Bronchial epithelial cell (primary cell): Measurements from ENCODE around the gene TUBB6. TPM values are rescaled to one million over a fixed set of nuclear protein-coding genes. Genes with fewer than 3 reads are reported as not detected.

Experiments
- DNase-seq: peaks from one replicate; pipeline ENCODE4 v3.0.0-alpha.2; 2010; ENCODE audit warnings: low read depth
- FAIRE-seq: peaks from 2 replicates; lab custom pipeline; 2011; peaks lifted over from hg19 to GRCh38; lab: Jason Lieb, UNC
- H3K27me3 ChIP-seq: 2 replicates; pipeline ENCODE4 v1.5.1; 2011; ENCODE audit warnings: low read length; ENCODE audit not compliant: control insufficient read depth, insufficient read depth
- H3K36me3 ChIP-seq: 2 replicates; pipeline ENCODE4 v1.5.1; 2011; ENCODE audit warnings: low read length; ENCODE audit not compliant: control insufficient read depth, insufficient read depth
- H3K4me3 ChIP-seq: 2 replicates; pipeline ENCODE4 v1.5.1; 2011; ENCODE audit warnings: mild to moderate bottlenecking, low read depth, low read length, control low read depth
- total RNA-seq: library from RNA; depleted of rRNA; stranded (reverse); fragments of >200 nt; gene quantifications from 2 replicates; pipeline ENCODE4 v1.2.1, GENCODE V29; 2014
- TF ChIP-seq, protein P1 (sequence below): IDR thresholded peaks from 2 replicates; pipeline ENCODE4 v1.5.1; 2011; ENCODE audit warnings: mild to moderate bottlenecking, moderate library complexity, low read length, control low read depth, inconsistent platforms; ENCODE audit not compliant: insufficient read depth, severe bottlenecking

TUBB6 gene
- total RNA-seq, 1 donor from 2014 or later = 468 TPM

DNA sequence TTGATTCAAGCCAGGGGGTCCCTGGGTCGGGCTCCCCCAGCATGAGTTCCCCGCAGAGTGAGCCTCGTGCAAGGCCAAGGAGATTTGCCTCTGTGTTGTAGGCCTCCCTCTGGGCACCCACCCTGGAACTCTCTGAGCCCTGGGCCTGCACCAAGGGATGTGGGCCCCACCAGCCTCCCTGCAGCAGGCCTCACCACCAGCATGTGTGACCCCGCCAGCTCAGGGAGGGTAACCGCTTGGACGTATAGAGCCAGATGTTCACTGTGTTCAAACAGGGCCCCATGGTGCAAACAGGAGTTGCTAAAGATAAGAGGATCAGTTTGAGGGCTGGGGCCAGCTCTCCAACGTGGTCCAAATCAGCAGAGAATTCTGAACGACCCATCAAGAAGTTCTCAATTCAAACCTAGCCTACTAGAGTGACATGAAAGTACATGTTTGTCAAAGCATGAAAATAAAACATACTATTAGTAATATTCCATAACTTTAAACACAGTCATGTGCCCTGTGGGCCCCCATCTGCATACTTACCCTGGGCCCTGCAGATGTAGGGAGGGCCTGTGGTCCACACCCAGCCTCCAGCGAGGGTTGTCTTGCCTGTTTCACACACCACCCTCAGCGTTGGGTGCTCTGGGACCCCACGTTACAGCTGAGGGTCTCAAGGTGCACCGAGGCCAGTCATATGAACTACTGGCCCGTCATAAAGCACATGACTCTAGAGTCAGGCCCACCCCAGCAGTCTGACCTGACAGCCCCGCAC is 5.5 kb upstream of the TUBB6 start:
- Histone ChIP-seq H3K4me3 (no peak overlapping the region), H3K36me3 (no peaks in the 10 kb centered on the region), H3K27me3 (no peaks in the 10 kb centered on the region)
- FAIRE-seq (no peak), DNase-seq (no peak)
- TF ChIP-seq, protein P1, sequence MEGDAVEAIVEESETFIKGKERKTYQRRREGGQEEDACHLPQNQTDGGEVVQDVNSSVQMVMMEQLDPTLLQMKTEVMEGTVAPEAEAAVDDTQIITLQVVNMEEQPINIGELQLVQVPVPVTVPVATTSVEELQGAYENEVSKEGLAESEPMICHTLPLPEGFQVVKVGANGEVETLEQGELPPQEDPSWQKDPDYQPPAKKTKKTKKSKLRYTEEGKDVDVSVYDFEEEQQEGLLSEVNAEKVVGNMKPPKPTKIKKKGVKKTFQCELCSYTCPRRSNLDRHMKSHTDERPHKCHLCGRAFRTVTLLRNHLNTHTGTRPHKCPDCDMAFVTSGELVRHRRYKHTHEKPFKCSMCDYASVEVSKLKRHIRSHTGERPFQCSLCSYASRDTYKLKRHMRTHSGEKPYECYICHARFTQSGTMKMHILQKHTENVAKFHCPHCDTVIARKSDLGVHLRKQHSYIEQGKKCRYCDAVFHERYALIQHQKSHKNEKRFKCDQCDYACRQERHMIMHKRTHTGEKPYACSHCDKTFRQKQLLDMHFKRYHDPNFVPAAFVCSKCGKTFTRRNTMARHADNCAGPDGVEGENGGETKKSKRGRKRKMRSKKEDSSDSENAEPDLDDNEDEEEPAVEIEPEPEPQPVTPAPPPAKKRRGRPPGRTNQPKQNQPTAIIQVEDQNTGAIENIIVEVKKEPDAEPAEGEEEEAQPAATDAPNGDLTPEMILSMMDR = no peak

- no peak overlapping the region for H3K4me3 ChIP-seq
- TF ChIP-seq, protein P1 = no peak
- FAIRE-seq (peak; percentile 70), DNase-seq (peak; percentile 90)
- peaks cover 3% of the 10 kb centered on the region for H3K36me3 ChIP-seq
- no peaks in the 10 kb centered on the region for H3K27me3 ChIP-seq
Measured at GRCh38 chr18:12304351-12305210, 3.5 kb upstream of the TUBB6 start.

DNA sequence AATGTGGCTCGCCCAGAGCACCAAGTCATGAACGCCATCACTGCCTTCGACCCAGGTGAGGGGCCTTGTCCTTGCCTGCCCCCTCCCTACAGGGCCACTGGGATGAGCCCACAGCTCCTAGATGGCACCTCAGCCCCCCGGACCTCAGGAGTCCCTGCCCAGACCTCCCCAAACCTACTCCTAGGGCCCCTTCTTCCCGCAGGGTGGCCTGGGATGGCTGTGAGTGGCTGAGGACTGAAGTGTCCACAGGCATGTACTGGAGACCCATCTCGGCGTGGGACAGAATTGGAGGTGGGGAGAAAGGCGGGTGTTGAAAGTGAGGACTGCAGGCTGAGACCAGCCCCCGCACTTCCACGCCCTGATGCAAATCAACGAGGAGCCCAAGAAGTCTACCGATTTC is 2.8 kb upstream of the TUBB6 start:
- Histone ChIP-seq H3K27me3 (no peaks in the 10 kb centered on the region), H3K36me3 (peaks cover 3% of the 10 kb centered on the region), H3K4me3 (no peak overlapping the region)
- DNase-seq = no peak
- TF ChIP-seq, protein P1 = no peak
- FAIRE-seq = no peak

- DNase-seq (no peak), FAIRE-seq (no peak)
- Histone ChIP-seq H3K4me3 (no peak overlapping the region), H3K36me3 (peaks cover 7% of the 10 kb centered on the region), H3K27me3 (no peaks in the 10 kb centered on the region)
- TF ChIP-seq, protein P1 = no peak
Measured at GRCh38 chr18:12305930-12306629, 2.0 kb upstream of the TUBB6 start.

- Histone ChIP-seq H3K36me3 (peaks cover 8% of the 10 kb centered on the region), H3K4me3 (peak overlapping the region; percentile 84), H3K27me3 (no peaks in the 10 kb centered on the region)
- TF ChIP-seq, protein P1 = peak; percentile 15
- FAIRE-seq (no peak), DNase-seq (peak; percentile 35)
Measured at GRCh38 chr18:12306752-12307700, 1.0 kb upstream of the TUBB6 start.
